IMR-90 (cell line): Measurements from ENCODE around the gene PRKAR2A. TPM values are rescaled to one million over a fixed set of nuclear protein-coding genes. Genes with fewer than 3 reads are reported as not detected.

ENCODE experiments used
- ATAC-seq: fragments of 200-7000 bp; cut with Tn5 transposase; 2 replicates; pipeline ENCODE4 v1.9.1; 2020; ENCODE audit warnings: low read depth, mild to moderate bottlenecking, moderate library complexity
- BruUV-seq: library from RNA; stranded (reverse); fragments of 400-500 nt; replicated peaks from 2 replicates; lab custom pipeline; 2021; lab: Mats Ljungman, UMichigan
- CTCF ChIA-PET: fragments of 300-600 bp; formaldehyde crosslinking; extraction: SDS; loops from one replicate; lab custom pipeline; 2021; ENCODE audit warnings: antibody characterized with exemption; lab: Yijun Ruan, JAX
- POLR2A ChIA-PET: fragments of 300-600 bp; sonication (Branson Sonifier 250); formaldehyde crosslinking; loops from one replicate; lab custom pipeline; 2022; ENCODE audit warnings: antibody characterized with exemption; ENCODE audit not compliant: unreplicated experiment; lab: Charles Lee
- DNase-seq: peaks from one replicate; pipeline ENCODE4 v3.0.0; 2013
- H2AFZ ChIP-seq: replicated peaks from 2 replicates; pipeline ENCODE3; 2013; ENCODE audit warnings: low read length, mild to moderate bottlenecking; ENCODE audit not compliant: poor library complexity
- H2AK5ac ChIP-seq: 2 replicates; pipeline ENCODE4 v1.6.1; 2013; ENCODE audit warnings: low read depth, low read length, inconsistent platforms
- H2AK9ac ChIP-seq: replicated peaks from 2 replicates; pipeline ENCODE3; 2013; ENCODE audit warnings: mild to moderate bottlenecking, low read depth, low read length, moderate library complexity; ENCODE audit not compliant: poor library complexity
- H2BK120ac ChIP-seq: 2 replicates; pipeline ENCODE4 v1.6.1; 2013; ENCODE audit warnings: low read depth, low read length, inconsistent platforms
- H2BK15ac ChIP-seq: 3 replicates; pipeline ENCODE4 v1.6.1; 2013; ENCODE audit warnings: low read depth, low read length, inconsistent platforms
- H2BK20ac ChIP-seq: 2 replicates; pipeline ENCODE4 v1.6.1; 2013; ENCODE audit warnings: low read depth, mild to moderate bottlenecking, inconsistent platforms, low read length, moderate library complexity
- H2BK5ac ChIP-seq: 2 replicates; pipeline ENCODE4 v1.6.1; 2013; ENCODE audit warnings: mild to moderate bottlenecking, low read depth, low read length, inconsistent platforms; ENCODE audit not compliant: poor library complexity, severe bottlenecking
- H3K14ac ChIP-seq: replicated peaks from 2 replicates; pipeline ENCODE4 v1.6.1; 2013; ENCODE audit warnings: low read depth, low read length, inconsistent platforms
- H3K18ac ChIP-seq: 2 replicates; pipeline ENCODE4 v1.6.1; 2013; ENCODE audit warnings: low read depth, low read length, control low read depth
- H3K23ac ChIP-seq: 2 replicates; pipeline ENCODE4 v1.6.1; 2013; ENCODE audit warnings: low read depth, low read length, inconsistent platforms
- H3K27ac ChIP-seq: 2 replicates; pipeline ENCODE4 v1.5.1; 2013; ENCODE audit warnings: mild to moderate bottlenecking, control low read depth, low read length; ENCODE audit not compliant: insufficient read depth
- H3K27me3 ChIP-seq: 2 replicates; pipeline ENCODE4 v1.6.1; 2013; ENCODE audit warnings: low read length; ENCODE audit not compliant: control insufficient read depth, insufficient read depth
- H3K36me3 ChIP-seq: 2 replicates; pipeline ENCODE4 v1.6.1; 2013; ENCODE audit warnings: low read length, mixed read lengths; ENCODE audit not compliant: control insufficient read depth, insufficient read depth
- H3K4ac ChIP-seq: 2 replicates; pipeline ENCODE4 v1.6.1; 2013; ENCODE audit warnings: low read depth, low read length, inconsistent platforms
- H3K4me1 ChIP-seq: 2 replicates; pipeline ENCODE4 v1.6.1; 2013; ENCODE audit warnings: low read length, mixed read lengths; ENCODE audit not compliant: control insufficient read depth, insufficient read depth
- H3K4me2 ChIP-seq: 2 replicates; pipeline ENCODE4 v1.6.1; 2013; ENCODE audit warnings: low read depth, mild to moderate bottlenecking, control low read depth, low read length, moderate library complexity
- H3K4me3 ChIP-seq: 2 replicates; pipeline ENCODE4 v1.5.1; 2013; ENCODE audit warnings: low read depth, mild to moderate bottlenecking, control low read depth, low read length, moderate library complexity; ENCODE audit not compliant: insufficient read depth
- H3K56ac ChIP-seq: 2 replicates; pipeline ENCODE4 v1.6.1; 2013; ENCODE audit warnings: low read length, inconsistent platforms; ENCODE audit not compliant: insufficient read depth; ENCODE audit errors: extremely low read depth
- H3K79me1 ChIP-seq, 2 experiments: 2 replicates each; pipeline ENCODE4 v1.6.1; 2013; ENCODE audit warnings: low read length in 2 of 2, inconsistent platforms in 1 of 2, low read depth in 1 of 2
- H3K9ac ChIP-seq: 2 replicates; pipeline ENCODE4 v1.6.1; 2013; ENCODE audit warnings: low read depth, low read length, control low read depth
- H3K9me1 ChIP-seq: 2 replicates; pipeline ENCODE4 v1.6.1; 2013; ENCODE audit warnings: low read length, inconsistent platforms; ENCODE audit not compliant: insufficient read depth
- H3K9me3 ChIP-seq: 2 replicates; pipeline ENCODE4 v1.6.1; 2013; ENCODE audit warnings: low read length; ENCODE audit not compliant: control insufficient read depth, insufficient read depth
- H4K20me1 ChIP-seq: 2 replicates; pipeline ENCODE4 v1.6.1; 2013; ENCODE audit warnings: low read length, inconsistent platforms; ENCODE audit not compliant: insufficient read depth
- H4K5ac ChIP-seq: 2 replicates; pipeline ENCODE4 v1.6.1; 2013; ENCODE audit warnings: mild to moderate bottlenecking, low read depth, low read length, control low read depth
- H4K8ac ChIP-seq, 2 experiments: 2 replicates each; pipeline ENCODE4 v1.6.1; 2013; ENCODE audit warnings: low read depth in 2 of 2, low read length in 2 of 2, control low read depth in 1 of 2, inconsistent platforms in 1 of 2
- H4K91ac ChIP-seq: 2 replicates; pipeline ENCODE4 v1.6.1; 2013; ENCODE audit warnings: low read depth, low read length, inconsistent platforms; ENCODE audit not compliant: insufficient read depth
- BHLHE40 ChIP-seq: fragments of 150-350 bp; IDR thresholded peaks from 2 replicates; pipeline ENCODE4 v1.6.1; 2016; ENCODE audit warnings: mild to moderate bottlenecking, low read depth, low read length
- CHD1 ChIP-seq: IDR thresholded peaks from 2 replicates; pipeline ENCODE4 v1.6.1; 2012; ENCODE audit warnings: low read depth, low read length, improper control_type of control experiment
- ELK1 ChIP-seq: fragments of 150-350 bp; IDR thresholded peaks from 2 replicates; pipeline ENCODE4 v1.6.1; 2016; ENCODE audit warnings: low read depth, mild to moderate bottlenecking, low read length, moderate library complexity, borderline replicate concordance
- MXI1 ChIP-seq: IDR thresholded peaks from 2 replicates; pipeline ENCODE4 v1.6.1; 2012; ENCODE audit warnings: low read depth, mild to moderate bottlenecking, low read length, moderate library complexity, borderline replicate concordance
- WGBS, 2 experiments: methylation state at CpG; one replicate each; pipeline versions ENCODE4 v1.1.5 to v1.1.7; 2013; ENCODE audit warnings: missing lambda C conversion rate in 2 of 2; ENCODE audit not compliant: insufficient read length in 1 of 2; ENCODE audit errors: extremely low coverage in 2 of 2; 5-methylcytosine and 5-hydroxymethylcytosine counted together
- dilution Hi-C: fragments of 300-500 bp; cut with HindIII; formaldehyde crosslinking; loops from one replicate; pipeline ENCODE4 v1.14.3; 2018; ENCODE audit warnings: low sequenced_read_pairs; ENCODE audit not compliant: unreplicated experiment
- in situ Hi-C: fragments of 300-500 bp; cut with MboI; formaldehyde crosslinking; loops from 3 replicates; pipeline ENCODE4 v1.14.3; 2019; ENCODE audit warnings: low sequenced_read_pairs, inconsistent platforms, mixed read lengths
- intact Hi-C: fragments of 100-400 bp; cut with micrococcal nuclease; formaldehyde crosslinking; loops from 2 replicates; pipeline ENCODE4 v1.10.0; 2022
- polyA plus RNA-seq, 3 experiments: library from polyadenylated mRNA; depleted of rRNA; stranded (reverse); fragments of >200 nt; gene quantifications; 2 replicates each; pipeline ENCODE4 v1.2.3, GENCODE V29; 2012; ENCODE audit warnings: low replicate concordance in 1 of 3
- total RNA-seq: library from RNA; depleted of rRNA; stranded (reverse); fragments of >200 nt; gene quantifications from 2 replicates; pipeline ENCODE4 v1.2.3, GENCODE V29; 2012

Gene PRKAR2A
- total and polyA plus RNA-seq, 2 of the 4 experiments (the other 2 are of a cell fraction): 11.3 to 48.2 TPM

- Histone ChIP-seq H3K18ac (no peak overlapping the region), H3K4me1 (peaks cover 13% of the 10 kb centered on the region; the same call in 1 of the 2 replicates), H3K9ac (no peak overlapping the region), H4K20me1 (no peaks in the 10 kb centered on the region; the same call in 1 of the 2 replicates), H2BK5ac (no peak overlapping the region), H2BK20ac (no peak overlapping the region), H3K4ac (0 out of 2 replicates have a peak overlapping the region, but pooled peaks have one; percentile 2), H3K4me3 (no peak overlapping the region), H2BK120ac (no peak overlapping the region), H3K4me2 (no peak overlapping the region), H3K27ac (no peak overlapping the region), H4K5ac (no peak overlapping the region), H4K8ac (peak overlapping the region in 1 of 2 experiments; percentile 53; a peak in 2 of 4 replicates), H2AFZ (peak overlapping the region; percentile 90), H3K14ac (no peak overlapping the region), H3K56ac (no peak overlapping the region), H3K27me3 (no peaks in the 10 kb centered on the region), H2BK15ac (no peak overlapping the region; the same call in 2 of the 3 replicates), H4K91ac (no peak overlapping the region), H3K36me3 (no peaks in the 10 kb centered on the region), H2AK5ac (0 out of 2 replicates have a peak overlapping the region, but pooled peaks have one; percentile 69), H3K9me3 (no peaks in the 10 kb centered on the region), H3K9me1 (0 out of 2 replicates have a peak, but pooled peaks cover 3% of the 10 kb centered on the region), H3K23ac (no peak overlapping the region), H2AK9ac (no peak overlapping the region), H3K79me1 (no peaks in the 10 kb centered on the region)
- BruUV-seq: no TSS peak
- DNase-seq (no peak), ATAC-seq (no peak)
- intact Hi-C loops (no loop called here), in situ Hi-C loops (no loop called here), dilution Hi-C loops (no loop called here)
- TF ChIP-seq ELK1 (no peak), MXI1 (no peak), CHD1 (no peak), BHLHE40 (no peak)
- POLR2A ChIA-PET: no interaction called here
- CTCF ChIA-PET: interaction anchor here (0.7 to 1.7 kb wide), 15 partner anchors 11 to 56 kb away, joined by 3 to 7 read pairs (median 4); partner anchors contain the start of gene IP6K2
- WGBS, 2 experiments: no CpG with 5 or more reads among the region's 9 CpGs
Observed at GRCh38 chr3:48738926-48739616, 108.6 kb downstream of the PRKAR2A start.
